HG03060 (cell line): ENCODE results near the gene TCF4.
"Not testable (repeated sequence)": the region's sequence is repeated elsewhere in the genome, so short reads cannot be mapped to it uniquely, and the experiment has no call there.

Source experiments
- ATAC-seq: cut with Tn5 transposase; IDR thresholded peaks from one replicate; pipeline ENCODE4 v1.9.1; 2021; ENCODE audit warnings: low read depth, moderate number of reproducible peaks; ENCODE audit not compliant: unreplicated experiment

Gene TCF4

DNA sequence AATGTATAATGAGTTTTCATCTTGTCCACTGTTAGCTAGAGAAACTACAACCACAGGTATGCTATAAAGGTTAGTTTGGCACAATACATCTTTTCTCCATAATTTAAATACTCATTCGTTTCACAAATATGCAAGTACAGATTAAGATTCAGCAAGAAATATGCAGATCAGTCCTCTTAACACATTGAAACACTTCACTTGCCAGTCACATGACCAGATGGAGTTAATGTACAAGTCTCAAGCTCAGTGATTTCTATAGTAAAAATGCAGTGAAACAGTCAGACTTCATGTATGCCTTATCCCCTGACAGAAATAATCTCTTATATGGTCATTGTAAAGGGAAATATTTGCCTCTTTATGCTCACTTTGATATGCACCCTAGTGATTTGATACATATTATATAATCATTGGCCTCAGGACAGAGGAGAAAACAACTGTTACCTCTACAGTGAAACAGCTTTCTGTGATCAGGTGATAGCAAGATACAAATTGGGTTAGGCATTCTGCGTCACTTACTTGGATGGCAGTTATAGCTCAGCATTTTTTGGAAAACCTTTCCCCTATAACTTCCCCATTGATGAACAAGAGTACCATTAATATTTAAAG is 104.6 kb downstream of the TCF4 start:
- no peak for ATAC-seq

DNA sequence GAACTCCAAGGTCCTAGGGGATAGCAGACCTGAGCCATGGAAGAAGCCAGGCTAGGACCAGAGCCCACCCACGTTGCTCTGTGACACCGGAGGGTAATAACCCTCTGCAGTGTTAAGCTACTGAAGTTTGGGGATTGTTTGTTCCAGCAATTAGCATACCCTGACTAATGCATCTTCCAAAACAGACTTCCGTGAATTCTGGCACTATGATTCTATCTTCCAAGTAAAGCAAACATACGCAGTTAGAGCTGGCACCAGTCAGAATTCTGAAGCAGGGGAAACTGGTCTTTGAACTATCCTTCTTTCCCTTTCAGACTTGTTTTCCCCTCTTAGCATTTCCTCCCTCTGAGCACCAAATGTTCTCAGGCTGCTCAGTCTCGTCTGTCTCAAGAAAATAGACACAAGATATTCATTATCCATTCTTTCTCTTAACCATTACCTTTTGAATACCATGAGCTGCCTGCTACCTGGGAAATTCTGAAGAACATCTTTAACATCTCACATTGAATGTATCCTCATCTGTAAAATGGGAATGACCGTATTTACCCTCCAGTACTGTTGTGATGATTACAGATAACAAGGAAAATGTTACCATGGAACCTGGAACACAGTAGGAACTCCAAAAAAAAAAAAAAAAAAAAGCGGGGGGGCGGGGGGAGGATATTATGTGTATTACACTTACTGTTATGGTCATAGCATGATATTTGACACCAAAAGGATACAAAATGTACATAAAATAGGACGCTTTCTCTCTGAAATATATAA is 108.2 kb downstream of the TCF4 start:
- no peak for ATAC-seq

DNA sequence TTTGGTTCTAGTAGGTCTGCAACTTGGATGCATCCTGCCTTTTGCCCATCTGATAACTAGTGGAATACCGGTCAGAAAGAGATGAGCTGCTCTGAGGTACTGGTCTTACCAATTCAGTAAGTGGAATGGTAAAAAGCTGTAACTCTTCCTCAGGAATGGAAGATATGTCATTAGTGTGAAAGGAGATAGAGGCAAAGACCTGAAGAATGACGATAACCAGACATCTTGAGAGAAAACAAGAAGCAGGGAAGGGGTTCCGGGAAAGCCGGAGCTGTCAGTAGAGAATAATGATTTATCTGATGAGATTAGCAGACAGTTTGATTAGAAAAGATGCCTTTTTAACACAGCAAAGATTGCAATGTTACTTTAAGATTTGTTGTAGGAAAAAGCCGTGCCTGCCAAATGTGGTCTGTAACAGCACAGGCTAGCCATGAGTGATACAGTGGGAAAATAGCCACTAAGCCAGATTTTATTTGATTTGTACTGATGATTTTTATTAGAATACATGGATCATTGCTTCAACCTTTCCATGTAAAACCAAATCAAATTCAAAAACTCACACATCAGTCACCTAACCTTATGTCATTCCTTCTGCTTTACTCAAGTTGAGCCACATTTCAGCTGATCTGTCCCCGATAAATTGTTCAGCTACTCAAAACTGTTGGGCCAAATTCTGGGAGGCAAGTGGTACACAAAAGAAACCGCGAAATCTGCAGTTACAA is 110.0 kb downstream of the TCF4 start:
- ATAC-seq, result peak; percentile 14

DNA sequence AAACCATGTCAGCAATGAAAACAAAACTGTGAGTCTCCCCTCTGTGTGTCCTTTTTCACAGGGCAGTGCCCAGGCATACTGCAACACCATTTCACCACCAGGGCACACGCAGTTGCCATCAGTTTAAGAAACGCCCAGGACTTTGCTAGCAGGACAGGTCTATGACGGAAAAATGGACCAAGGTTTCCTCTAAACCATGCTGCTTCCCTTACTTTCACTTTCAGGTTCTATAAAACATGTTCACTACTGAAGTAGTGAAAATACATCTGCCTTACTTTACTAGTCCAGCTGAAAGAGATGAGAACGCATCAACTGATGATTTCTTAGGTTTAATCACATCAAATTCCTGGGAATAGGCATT is 110.5 kb downstream of the TCF4 start:
- ATAC-seq, result peak; percentile 91

DNA sequence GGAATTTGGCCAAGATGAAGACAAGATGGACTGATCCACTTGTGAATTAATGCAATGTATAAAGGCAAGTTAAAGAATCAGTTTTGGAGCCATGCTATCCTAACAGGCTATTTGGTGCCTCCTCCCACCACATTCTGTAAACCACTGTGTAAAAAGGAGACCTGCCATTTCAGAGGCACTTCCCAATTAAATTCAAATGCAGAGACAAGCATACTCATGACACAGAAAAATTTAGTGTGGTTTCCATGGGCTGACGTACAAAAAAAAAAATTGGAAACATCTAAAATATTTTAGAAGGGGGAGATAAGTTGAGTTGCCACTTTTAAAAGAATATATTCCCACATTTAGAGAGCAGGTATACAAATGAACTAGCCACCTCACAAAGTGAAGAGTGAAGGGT is 112.1 kb downstream of the TCF4 start:
- ATAC-seq, result no peak

DNA sequence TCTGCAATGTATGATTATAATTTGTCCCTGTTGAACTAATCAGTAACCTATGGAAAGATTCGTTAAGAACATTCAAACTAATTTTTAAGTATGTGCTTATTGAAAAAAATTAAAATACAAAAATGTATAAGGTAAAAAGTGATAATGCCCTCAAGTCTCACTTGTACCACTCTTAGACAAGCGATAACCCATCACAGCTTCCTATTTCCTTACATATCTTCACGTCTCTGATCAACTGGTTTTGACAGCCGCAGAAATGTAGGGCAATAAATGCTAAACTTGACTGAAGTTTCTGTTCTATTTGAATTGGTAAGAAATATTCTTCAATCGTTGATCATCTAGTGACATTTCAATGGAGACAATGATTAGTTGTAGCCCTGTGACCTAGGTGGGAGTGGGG is 112.5 kb downstream of the TCF4 start:
- ATAC-seq, result no peak

DNA sequence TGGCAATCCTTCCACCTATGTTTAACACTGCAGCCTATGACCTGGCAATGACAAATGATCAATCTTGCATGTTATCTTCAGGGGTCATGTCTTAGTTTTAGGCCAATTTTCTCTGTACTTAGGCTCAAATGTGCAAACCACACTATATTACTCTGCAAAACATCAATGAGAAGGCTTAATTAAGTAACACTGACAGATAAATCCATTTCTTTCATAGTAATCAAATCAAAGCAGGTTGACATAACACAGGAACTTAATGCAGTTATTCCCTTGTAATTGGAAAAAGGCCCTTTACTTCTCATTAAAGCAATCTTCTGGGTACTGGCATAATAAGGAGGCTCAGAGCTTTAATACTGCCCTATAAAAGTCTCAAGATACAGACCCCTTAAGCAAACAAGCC is 114.4 kb downstream of the TCF4 start:
- no peak for ATAC-seq

DNA sequence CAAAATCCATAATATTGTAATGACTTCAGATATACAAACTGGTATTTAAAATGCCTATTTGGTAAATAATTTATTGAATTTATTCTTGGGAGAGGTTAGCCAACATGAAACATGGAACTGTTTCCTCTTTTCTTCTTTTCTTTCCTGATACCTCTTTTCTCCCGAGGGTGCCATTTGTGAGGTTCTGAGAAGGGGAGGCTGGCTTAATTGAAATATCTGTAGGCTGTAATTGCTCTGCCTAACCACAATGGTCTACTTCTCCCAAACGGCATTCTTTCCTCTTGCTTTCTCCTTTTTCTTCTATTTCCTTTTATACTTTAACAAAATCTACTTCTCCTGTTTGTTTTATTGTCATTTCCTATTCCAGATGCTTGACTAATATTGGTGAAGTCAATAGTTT is 114.9 kb downstream of the TCF4 start:
- no peak for ATAC-seq

DNA sequence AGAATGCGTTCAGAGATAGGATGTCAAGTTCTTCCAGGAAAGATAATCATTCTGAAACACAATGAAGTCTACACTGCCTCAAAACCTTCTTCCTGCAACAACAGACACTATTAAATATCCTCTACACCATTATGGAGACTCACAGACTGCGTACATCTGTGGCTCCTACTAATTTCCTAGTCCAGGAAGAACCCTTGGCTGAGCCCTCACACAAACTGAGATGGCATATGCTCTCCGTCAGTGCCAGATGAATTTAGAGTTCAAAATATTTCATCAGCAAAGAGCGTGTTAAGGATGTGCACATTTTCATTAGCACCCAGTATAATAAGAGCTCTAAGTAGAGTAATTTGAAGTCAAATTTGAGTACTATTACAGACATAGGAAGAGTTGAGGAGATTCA is 117.2 kb downstream of the TCF4 start:
- ATAC-seq, result no peak

DNA sequence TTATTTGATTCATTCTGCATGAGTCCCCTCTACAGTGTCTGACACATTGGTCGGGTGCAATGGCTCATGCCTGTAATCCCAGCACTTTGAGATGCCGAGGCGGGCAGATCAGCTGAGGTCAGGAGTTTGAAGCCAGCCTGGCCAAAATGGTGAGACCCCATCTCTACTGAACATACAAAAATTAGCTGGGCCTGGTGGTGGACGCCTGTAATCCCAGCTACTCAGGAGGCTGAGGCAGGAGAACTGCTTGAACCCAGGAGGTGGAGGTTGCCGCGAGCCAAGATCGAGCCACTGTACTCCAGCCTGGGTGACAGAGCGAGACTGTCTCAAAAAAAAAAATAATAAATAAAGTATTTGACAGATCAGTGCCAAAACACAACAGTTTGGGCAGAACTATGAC is 118.9 kb downstream of the TCF4 start:
- not testable (repeated sequence) for ATAC-seq

DNA sequence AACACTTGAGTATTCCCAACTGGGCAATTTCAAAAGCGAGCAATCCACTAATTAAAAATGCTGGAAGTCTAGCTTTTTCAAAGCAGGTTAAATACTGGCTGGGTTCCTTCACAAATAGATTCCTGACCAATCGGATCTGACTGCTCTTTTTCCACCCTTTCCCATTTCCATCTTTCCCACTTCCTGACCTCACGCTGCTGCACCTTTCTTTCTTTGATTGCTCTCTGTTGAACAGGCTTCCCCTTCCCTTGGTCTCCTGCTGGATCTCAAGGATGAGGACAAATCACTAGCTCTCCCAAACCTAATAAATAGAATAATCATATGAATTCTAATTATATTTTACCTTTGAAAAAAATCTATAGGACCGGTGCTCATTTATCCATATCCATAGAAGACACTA is 121.2 kb downstream of the TCF4 start:
- ATAC-seq, result no peak

DNA sequence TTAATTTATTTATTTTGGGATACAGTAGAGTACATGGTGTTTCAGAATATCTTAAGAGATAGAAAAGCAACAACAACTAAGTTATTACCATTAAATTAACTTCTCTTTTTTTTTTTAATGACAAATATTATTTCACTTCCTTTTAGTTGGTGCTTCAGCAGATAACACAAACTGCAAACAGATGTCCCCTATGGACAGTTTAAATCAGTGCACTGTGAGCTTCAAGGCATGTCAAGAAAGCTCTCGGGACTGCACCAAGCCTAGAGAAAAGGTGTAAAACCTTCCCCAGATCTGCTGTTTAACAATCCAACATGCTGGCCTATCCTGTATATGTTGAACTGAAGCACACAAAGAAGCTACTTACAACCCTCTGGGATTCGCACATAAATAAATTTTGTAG is 122.7 kb downstream of the TCF4 start:
- ATAC-seq, result no peak

DNA sequence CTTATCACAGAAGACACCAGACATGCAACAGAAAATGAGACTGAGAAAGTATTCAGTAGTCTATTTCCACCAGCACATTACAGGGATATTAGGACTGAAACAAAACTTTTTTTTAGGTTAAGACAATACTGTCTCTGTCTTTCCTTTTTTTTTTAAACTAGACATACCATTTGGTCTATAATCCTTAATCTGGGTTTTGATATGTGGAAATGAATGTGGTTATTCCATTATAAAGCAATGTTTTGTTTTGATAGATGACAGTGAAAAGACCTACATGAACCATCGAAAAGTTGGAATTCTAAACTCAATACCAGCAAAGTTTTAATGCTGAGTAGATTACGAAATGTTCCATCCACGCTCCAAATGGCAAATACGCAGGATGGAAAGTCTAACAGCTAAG is 123.4 kb downstream of the TCF4 start:
- no peak for ATAC-seq

DNA sequence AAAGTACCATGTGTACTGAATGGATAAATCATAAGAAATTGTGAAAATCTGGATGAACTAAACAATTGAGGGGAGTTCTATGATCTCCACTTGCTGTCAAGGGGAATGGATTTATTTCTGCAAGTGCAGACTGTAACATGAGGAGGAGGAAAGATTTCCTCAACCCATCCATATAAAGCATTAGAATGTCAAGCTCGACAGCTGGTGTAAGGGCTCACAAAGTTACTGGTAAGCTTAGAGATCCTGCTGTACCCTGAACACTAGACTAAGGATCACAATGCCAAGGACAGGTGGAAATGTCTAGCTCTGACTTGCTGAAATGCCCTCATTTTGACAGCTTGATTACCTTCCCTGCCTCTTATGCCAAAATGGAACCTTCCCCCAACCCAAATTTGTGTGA is 125.3 kb downstream of the TCF4 start:
- ATAC-seq, result no peak

DNA sequence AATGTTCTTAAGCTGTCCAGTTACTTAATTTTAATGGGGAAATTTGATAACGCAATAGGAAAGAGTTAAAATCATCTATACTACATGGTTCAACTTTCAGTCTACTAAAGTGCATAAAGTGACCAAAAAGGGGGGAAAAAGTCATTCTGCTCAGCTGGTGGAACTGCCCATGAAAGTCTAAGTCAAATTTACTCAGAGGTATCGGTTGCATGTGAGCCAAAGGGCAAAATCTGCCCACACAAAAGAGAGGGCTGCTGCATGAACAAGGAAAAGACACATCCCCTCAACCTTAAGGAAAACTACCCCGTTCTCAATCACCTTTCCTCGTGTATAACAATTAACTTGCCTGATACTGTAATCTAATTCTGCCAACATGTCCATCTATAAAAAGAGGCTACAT is 126.1 kb downstream of the TCF4 start:
- no peak for ATAC-seq

DNA sequence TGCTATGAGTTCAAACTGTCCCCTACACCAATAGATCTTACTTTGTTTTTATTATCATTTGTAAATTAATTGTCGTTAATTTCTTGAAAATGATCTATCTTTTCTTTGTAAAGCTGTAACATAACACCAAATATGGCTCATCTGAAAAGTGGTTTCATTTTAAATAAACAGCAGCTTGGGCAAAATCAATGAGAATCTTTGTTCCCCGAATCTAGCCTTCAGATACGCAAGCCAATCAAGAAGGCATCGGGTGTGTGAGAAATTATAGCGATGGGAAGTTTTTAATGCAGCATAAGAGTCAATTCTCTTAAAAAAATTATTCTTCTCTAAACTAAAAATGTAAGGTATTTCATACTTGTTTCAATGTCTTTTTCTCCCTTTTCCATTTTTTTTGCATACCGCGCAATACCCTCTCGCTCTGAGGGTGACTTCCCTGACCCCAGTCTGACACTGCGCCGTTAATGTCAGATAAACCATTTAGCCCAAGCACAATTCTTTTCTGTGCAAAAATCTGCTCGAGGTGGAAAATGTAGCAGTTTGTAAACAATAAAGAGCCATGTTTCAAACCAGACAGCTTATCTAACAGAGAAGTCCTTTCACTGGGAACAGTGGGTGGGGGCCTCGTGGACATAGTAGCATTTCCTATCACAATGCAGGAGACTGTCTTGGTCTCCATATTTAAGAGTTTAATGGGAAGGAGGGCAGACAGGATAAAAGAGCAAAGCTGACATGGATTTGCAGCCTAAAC is 129.4 kb downstream of the TCF4 start:
- ATAC-seq, result no peak

DNA sequence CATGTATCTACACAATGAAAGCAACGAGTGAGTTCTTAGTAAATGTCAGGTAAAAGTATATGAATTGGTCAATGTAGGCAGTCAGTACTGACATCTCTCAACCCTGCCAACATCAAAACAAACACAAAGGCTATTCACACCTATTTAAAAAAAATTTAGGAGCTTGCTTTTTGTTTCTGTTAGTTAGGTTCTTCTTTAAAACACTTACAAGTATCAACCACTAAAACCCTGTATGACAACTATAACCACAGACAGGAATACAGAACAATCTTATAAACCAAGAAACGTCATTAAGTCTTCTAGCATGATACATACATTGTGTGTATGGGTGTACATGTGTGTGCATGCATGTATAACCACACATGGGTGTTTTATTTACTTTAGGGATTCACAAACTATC is 131.0 kb downstream of the TCF4 start:
- no peak for ATAC-seq

DNA sequence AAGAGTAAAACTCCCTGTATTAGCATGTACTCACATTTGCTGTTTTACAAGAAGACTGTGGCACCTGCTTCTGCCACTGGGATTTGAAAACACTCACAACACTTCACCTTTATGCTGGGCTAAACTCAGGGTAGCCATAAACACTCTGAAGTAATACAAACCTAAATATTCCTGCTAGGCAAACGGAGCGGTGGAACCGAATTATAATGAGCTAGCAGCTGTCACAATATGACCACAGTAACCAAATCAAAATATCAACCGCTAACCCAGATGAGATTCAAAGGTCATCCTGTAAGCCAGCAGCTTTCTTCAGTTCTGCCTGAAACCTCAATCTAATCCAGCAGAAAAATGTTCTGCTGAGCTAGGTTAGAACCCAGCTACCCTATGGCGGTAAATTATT is 132.1 kb downstream of the TCF4 start:
- no peak for ATAC-seq

DNA sequence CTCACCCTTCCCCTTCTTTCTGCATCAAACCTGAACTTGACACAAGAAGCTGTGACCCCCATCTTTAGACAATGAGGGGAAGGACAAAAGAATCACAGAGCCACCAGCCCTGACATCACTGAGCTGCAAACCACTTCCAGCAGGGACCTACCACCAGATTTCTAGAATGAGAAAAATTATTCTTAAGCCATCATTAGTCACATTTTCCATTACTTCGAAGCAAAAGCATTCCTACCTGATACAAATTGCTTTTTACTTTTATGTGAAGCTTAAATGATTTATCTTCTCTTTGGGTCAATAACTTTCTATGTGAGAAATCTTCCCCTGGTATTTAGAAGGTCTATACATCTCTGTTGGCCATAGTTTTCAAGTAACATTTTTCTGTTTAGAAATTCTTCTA is 134.8 kb downstream of the TCF4 start:
- ATAC-seq, result no peak

DNA sequence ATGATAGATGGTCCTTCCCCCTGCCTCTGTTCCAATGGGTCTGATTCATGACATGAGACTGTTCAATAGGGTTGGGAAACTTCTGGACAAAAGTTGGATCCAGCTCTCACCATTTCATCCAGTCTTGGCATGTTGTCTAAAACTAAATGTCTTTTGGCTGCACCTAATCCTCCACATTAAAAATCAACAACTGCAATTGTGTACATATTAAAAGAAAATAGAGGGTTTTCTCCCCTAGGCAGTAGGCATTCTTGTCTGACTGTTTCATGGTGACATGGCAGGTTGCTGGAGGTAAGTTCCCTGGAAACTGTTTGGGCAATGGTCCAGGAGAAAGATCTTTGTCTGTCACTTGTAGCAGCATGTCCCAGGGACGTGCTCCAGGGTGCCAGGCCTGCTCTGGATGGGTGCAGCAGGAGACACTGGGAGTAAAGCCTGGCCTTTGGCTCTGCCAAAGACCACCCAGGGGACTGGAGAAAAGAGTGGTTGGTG is 135.8 kb downstream of the TCF4 start:
- ATAC-seq, result no peak
